HepG2 (cell line): ENCODE measurements around the gene CDK13. TPM values are rescaled to one million over a fixed set of nuclear protein-coding genes. Genes with fewer than 3 reads are reported as not detected.
"Not testable (repeated sequence)": the region's sequence is repeated elsewhere in the genome, so short reads cannot be mapped to it uniquely, and the experiment has no call there.

Source experiments
- ATAC-seq: fragments of 200-7000 bp; cut with Tn5 transposase; 3 replicates; pipeline ENCODE4 v1.9.1; 2020; ENCODE audit warnings: mild to moderate bottlenecking, moderate library complexity
- BruUV-seq: library from RNA; stranded (reverse); fragments of 400-500 nt; replicated peaks from 2 replicates; lab custom pipeline; 2021; lab: Mats Ljungman, UMichigan
- CTCF ChIA-PET: fragments of 300-600 bp; formaldehyde crosslinking; extraction: SDS; loops from one replicate; lab custom pipeline; 2021; ENCODE audit warnings: low total read pairs, inconsistent platforms, low intra/inter-chr PET ratio; lab: Yijun Ruan, JAX
- POLR2A ChIA-PET: fragments of 350-600 bp; sonication (Branson Sonifier 250); formaldehyde crosslinking; loops from one replicate; lab custom pipeline; 2020; ENCODE audit warnings: antibody characterized with exemption, inconsistent platforms; lab: Yijun Ruan, JAX
- DNase-seq: peaks from one replicate; pipeline ENCODE4 v3.0.0-alpha.2; 2015; ENCODE audit warnings: low spot score
- FAIRE-seq: peaks from 3 replicates; lab custom pipeline; 2011; peaks lifted over from hg19 to GRCh38; lab: Jason Lieb, UNC
- H2AFZ ChIP-seq: one replicate; pipeline ENCODE4 v1.6.1; 2011; ENCODE audit warnings: low read length, inconsistent platforms
- H3K27ac ChIP-seq: fragments of 300-600 bp; 3 replicates; pipeline ENCODE4 v1.8.0; 2011; ENCODE audit warnings: mixed run types, mild to moderate bottlenecking, mixed read lengths, low read length, inconsistent platforms; ENCODE audit not compliant: insufficient read depth; ENCODE audit errors: extremely low read length
- H3K27me3 ChIP-seq, 2 experiments: fragments of 200-600 bp in 1 of 2; 2 replicates in 1 of 2; 3 replicates in 1 of 2; pipeline versions ENCODE4 v1.6.0 to v1.8.0; 2011; ENCODE audit warnings: low read length in 2 of 2, mild to moderate bottlenecking in 2 of 2, moderate library complexity in 2 of 2, inconsistent platforms in 1 of 2; ENCODE audit not compliant: insufficient read depth in 2 of 2, control insufficient read depth in 1 of 2
- H3K36me3 ChIP-seq, 2 experiments: fragments of 200-600 bp in 1 of 2; replicated peaks in 1 of 2; 2 replicates in 1 of 2; 3 replicates in 1 of 2; pipeline versions ENCODE4 v1.5.1 to v1.8.0; 2011; ENCODE audit warnings: low read length in 2 of 2, inconsistent platforms in 1 of 2; ENCODE audit not compliant: insufficient read depth in 2 of 2, control insufficient read depth in 1 of 2
- H3K4me1 ChIP-seq: 2 replicates; pipeline ENCODE4 v1.5.1; 2012; ENCODE audit warnings: low read length, inconsistent platforms; ENCODE audit not compliant: insufficient read depth
- H3K4me2 ChIP-seq: 2 replicates; pipeline ENCODE4 v1.6.0; 2011; ENCODE audit warnings: low read depth, low read length, inconsistent platforms
- H3K4me3 ChIP-seq, 3 experiments: fragments of 200-600 bp in 1 of 3; sonication (generic), shearing (Covaris generic) in 1 of 3; replicated peaks in 1 of 3; 2 replicates each; pipeline ENCODE4 v1.5.1; 2011 to 2016; ENCODE audit warnings: low read length in 3 of 3, inconsistent platforms in 2 of 3, low read depth in 2 of 3, mild to moderate bottlenecking in 2 of 3, control low read depth in 1 of 3, mixed read lengths in 1 of 3; ENCODE audit not compliant: insufficient read depth in 1 of 3
- H3K79me2 ChIP-seq: one replicate; pipeline ENCODE4 v1.6.1; 2011; ENCODE audit warnings: low read length, inconsistent platforms; ENCODE audit not compliant: insufficient read depth
- H3K9ac ChIP-seq: 2 replicates; pipeline ENCODE4 v1.6.0; 2011; ENCODE audit warnings: mild to moderate bottlenecking, low read depth, low read length, inconsistent platforms; ENCODE audit not compliant: insufficient read depth
- H3K9me3 ChIP-seq: 2 replicates; pipeline ENCODE4 v1.5.1; 2012; ENCODE audit warnings: mild to moderate bottlenecking, low read length
- H4K20me1 ChIP-seq: 2 replicates; pipeline ENCODE4 v1.6.0; 2011; ENCODE audit warnings: inconsistent platforms, mild to moderate bottlenecking, low read length, moderate library complexity; ENCODE audit not compliant: insufficient read depth
- WGBS: methylation state at CpG from one replicate; pipeline ENCODE4 v1.1.6; 2017; ENCODE audit warnings: low lambda C conversion rate; 5-methylcytosine and 5-hydroxymethylcytosine counted together
- in situ Hi-C: cut with HindIII; loops from 2 replicates; pipeline ENCODE4 v1.10.0; 2017; ENCODE audit warnings: low pct_unique_long_range_greater_than_20kb; ENCODE audit not compliant: extremely low pct_ligation_motif_present
- intact Hi-C: fragments of 100-400 bp; cut with micrococcal nuclease; formaldehyde crosslinking; loops from one replicate; pipeline ENCODE4 v1.10.0; 2022; ENCODE audit not compliant: unreplicated experiment
- polyA plus RNA-seq, 8 experiments: library from polyadenylated mRNA; depleted of rRNA in 3 of 8; stranded (reverse) in 7 of 8; unstranded in 1 of 8; fragments of >200 nt; fragmentation: Illumina TruSeq in 4 of 8; extraction: Trizol in 4 of 8; gene quantifications; 2 replicates each; pipeline versions ENCODE4 v1.2.1 to v1.2.3, GENCODE V29; 2011 to 2016; ENCODE audit warnings: low read depth in 4 of 8, missing spikeins in 1 of 8, mixed read lengths in 1 of 8; ENCODE audit not compliant: insufficient read depth in 1 of 8
- total RNA-seq, 5 experiments: library from RNA; depleted of rRNA; stranded (reverse); fragments of >200 nt; fragmentation: Illumina TruSeq; extraction: Trizol; gene quantifications; 2 replicates each; pipeline ENCODE4 v1.2.3, GENCODE V29; 2016; ENCODE audit warnings: low read depth in 1 of 5
- TF ChIP-seq, protein P1 (sequence below), 2 experiments: fragments of 450-650 bp in 1 of 2; sonication (generic) in 1 of 2; formaldehyde crosslinking in 1 of 2; IDR thresholded peaks; 2 replicates each; pipeline versions ENCODE4 v1.6.1 to v1.8.0; 2016 to 2022; ENCODE audit warnings: antibody characterized with exemption in 1 of 2, mild to moderate bottlenecking in 1 of 2, missing genetic modification reagents in 1 of 2

Gene CDK13
- total and polyA plus RNA-seq, 2 of the 13 experiments (the other 11 are each of a cell fraction or from before 2014, with no cell fraction given) = 21.0 to 40.9 TPM

DNA sequence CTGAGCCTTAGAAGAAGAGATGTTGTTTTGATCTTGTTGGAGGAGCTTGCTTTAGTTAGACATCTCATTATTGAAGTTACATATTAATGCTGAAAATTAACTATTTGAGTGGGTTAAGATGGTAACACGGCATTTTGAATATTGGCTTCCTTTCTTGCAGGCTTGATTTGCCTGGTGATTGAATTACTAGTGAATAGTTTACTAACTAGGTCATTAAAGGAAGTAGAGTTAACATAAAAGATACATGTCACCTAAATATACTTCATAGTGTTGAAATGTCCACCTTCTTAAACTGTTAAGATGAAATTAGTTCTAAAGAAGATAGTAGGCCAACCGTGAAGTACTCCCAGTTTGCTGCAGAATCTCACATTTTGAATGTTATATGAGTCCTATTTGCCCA is 165.9 kb downstream of the CDK13 start (continued):
- TF ChIP-seq, protein P1, sequence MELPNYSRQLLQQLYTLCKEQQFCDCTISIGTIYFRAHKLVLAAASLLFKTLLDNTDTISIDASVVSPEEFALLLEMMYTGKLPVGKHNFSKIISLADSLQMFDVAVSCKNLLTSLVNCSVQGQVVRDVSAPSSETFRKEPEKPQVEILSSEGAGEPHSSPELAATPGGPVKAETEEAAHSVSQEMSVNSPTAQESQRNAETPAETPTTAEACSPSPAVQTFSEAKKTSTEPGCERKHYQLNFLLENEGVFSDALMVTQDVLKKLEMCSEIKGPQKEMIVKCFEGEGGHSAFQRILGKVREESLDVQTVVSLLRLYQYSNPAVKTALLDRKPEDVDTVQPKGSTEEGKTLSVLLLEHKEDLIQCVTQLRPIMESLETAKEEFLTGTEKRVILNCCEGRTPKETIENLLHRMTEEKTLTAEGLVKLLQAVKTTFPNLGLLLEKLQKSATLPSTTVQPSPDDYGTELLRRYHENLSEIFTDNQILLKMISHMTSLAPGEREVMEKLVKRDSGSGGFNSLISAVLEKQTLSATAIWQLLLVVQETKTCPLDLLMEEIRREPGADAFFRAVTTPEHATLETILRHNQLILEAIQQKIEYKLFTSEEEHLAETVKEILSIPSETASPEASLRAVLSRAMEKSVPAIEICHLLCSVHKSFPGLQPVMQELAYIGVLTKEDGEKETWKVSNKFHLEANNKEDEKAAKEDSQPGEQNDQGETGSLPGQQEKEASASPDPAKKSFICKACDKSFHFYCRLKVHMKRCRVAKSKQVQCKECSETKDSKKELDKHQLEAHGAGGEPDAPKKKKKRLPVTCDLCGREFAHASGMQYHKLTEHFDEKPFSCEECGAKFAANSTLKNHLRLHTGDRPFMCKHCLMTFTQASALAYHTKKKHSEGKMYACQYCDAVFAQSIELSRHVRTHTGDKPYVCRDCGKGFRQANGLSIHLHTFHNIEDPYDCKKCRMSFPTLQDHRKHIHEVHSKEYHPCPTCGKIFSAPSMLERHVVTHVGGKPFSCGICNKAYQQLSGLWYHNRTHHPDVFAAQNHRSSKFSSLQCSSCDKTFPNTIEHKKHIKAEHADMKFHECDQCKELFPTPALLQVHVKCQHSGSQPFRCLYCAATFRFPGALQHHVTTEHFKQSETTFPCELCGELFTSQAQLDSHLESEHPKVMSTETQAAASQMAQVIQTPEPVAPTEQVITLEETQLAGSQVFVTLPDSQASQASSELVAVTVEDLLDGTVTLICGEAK (IDR thresholded peaks at IDR 0.05) = no peak
- TF ChIP-seq, protein P1 (CRISPR knock-in tag; IDR thresholded peaks at IDR 0.05) = no peak
- TF ChIP-seq, all 625 proteins: peak for 0

DNA sequence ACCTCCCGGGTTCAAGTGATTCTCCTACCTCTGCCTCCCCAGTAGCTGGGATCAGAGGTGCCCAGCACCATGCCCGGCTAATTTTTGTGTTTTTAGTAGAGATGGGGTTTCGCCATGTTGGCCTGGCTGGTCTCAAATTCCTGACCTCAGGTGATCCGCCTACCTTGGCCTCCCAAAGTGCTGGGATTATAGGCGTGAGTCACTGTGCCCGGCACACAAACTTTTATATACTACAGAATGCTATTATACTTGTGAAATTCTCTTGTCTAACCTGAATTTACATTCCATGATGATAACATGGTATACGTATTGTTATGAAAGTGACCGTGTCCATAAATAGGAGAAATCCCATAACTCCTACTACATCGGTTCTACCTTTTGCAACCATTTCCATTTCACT is 167.1 kb downstream of the CDK13 start:
- H3K9ac ChIP-seq, H3K4me2 ChIP-seq, H3K36me3 ChIP-seq, H4K20me1 ChIP-seq, CTCF ChIA-PET, intact Hi-C loops, H3K27me3 ChIP-seq, H3K27ac ChIP-seq, ATAC-seq, H3K9me3 ChIP-seq, POLR2A ChIA-PET, H3K4me1 ChIP-seq, H3K79me2 ChIP-seq, DNase-seq, BruUV-seq, H2AFZ ChIP-seq, in situ Hi-C loops, FAIRE-seq, H3K4me3 ChIP-seq: not testable (repeated sequence)
- 96% methylated on average over 8 of the region's 9 CpGs for WGBS

DNA sequence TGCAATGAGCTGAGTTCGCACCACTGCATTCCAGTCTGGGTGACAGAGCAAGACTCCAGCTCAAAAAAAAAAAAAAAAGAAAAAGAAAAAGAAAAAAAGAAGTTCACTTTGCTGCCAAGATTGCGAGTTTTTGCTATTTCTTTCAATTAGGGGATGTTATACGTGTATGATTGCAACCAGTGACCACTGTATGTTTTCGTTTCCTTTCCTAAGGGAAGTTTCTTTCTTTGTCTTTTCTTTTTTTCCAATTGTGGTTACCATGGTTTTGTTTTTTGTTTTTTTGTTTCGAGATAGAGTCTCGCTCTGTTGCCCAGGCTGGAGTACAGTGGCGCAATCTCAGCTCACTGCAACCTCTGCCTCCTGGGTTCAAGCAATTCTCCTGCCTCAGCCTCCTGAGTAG is 168.1 kb downstream of the CDK13 start:
- H3K79me2 ChIP-seq, CTCF ChIA-PET, H2AFZ ChIP-seq, in situ Hi-C loops, BruUV-seq, H3K4me3 ChIP-seq, H3K4me2 ChIP-seq, intact Hi-C loops, H4K20me1 ChIP-seq, POLR2A ChIA-PET, FAIRE-seq, H3K36me3 ChIP-seq, H3K9ac ChIP-seq, ATAC-seq, H3K27me3 ChIP-seq, DNase-seq, H3K9me3 ChIP-seq, H3K27ac ChIP-seq: not testable (repeated sequence)
- peaks cover 16% of the 10 kb centered on the region for H3K4me1 ChIP-seq
- 90% methylated on average over 7 of the region's 7 CpGs for WGBS
